ENCODE measurements around the gene MRC1. TPM values are rescaled to one million over a fixed set of nuclear protein-coding genes. Genes with fewer than 3 reads are reported as not detected.
A peak's percentile ranks its signal among the peaks of the same experiment; 100 is the strongest.

The MRC1 gene
- total and polyA plus RNA-seq, 10 of the 15 experiments (the other 5 are each of a cell fraction or from before 2014, with no cell fraction given) = 0.01 to 0.21 (median 0.03) TPM; not detected in 5

DNA sequence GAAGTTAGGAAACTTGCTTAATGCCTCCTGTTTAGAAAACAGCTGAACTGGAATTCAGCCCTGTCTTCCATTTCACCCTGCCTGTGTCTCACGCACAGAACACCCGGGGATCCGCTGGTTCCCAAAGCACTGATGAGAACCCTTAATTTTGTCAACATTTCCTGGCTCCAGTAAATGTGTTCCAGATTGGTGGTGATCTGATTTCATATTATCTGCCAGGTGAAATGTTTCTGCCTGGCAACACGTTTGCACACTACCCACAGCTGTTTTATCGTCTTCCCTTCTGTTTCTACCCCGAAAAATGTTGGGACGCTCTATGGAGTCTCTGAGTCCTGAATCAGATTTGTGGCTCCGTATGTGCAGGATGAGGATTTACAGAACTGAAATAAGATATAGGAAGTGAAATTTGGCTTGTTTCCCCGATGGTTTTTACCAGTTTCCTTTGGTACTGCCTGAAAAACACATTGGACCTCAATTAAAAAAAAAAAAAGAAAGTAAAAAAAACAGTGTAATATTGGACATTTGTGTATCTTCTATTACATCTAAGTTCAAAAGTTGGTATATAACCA lies 29.0 kb downstream of the MRC1 start:
- Histone ChIP-seq H3K9ac (ENCODE audit: control insufficient read depth, insufficient read depth, low read length) (no peak overlapping the region), H3K9me3 (replicated peaks; ENCODE audit: control insufficient read depth, insufficient read depth, low read length) (no peaks in the 10 kb centered on the region), H4K20me1 (ENCODE audit: control insufficient read depth, insufficient read depth) (no peaks in the 10 kb centered on the region), H3K4me2 (ENCODE audit: control insufficient read depth, insufficient read depth) (no peak overlapping the region), H2AFZ (ENCODE audit: control insufficient read depth, low read depth, low read length) (no peak overlapping the region), H3K4me1 (ENCODE audit: control insufficient read depth, insufficient read depth, low read length) (no peaks in the 10 kb centered on the region), H3K27ac (ENCODE audit: control insufficient read depth, insufficient read depth) (no peak overlapping the region), H3K4me3 (no peak overlapping the region), H3K27me3 (replicated peaks in 1 of 2; ENCODE audit: control insufficient read depth in 2 of 2, insufficient read depth in 2 of 2, low read length in 1 of 2) (peaks cover 2 to 4% of the 10 kb centered on the region in 2 experiments; a peak in 1 of 4 replicates), H3K79me2 (ENCODE audit: control insufficient read depth, insufficient read depth, low read length) (no peaks in the 10 kb centered on the region), H3K36me3 (ENCODE audit: control insufficient read depth in 2 of 2, insufficient read depth in 2 of 2, low read length in 1 of 2) (no peaks in the 10 kb centered on the region)
- in situ Hi-C loops (cut with MboI) (no loop called here), intact Hi-C loops (cut with micrococcal nuclease; ENCODE audit: unreplicated experiment) (no loop called here)
- DNase-seq (ENCODE audit: low read depth, low spot score) (no peak), ATAC-seq (peak; percentile 38), FAIRE-seq (peak; percentile 80)
- ChIA-PET SMC1A (ENCODE audit: uncharacterized antibody, unreplicated experiment) (no interaction called here), POLR2A (no interaction called here), RAD21 (ENCODE audit: unreplicated experiment) (no interaction called here), CTCF (interaction anchor here (1.9 kb wide), 1 partner anchor 10 kb away, joined by 6 read pairs; no protein-coding TSS in a partner anchor)
- no TSS peak for BruUV-seq (replicated peaks)
- TF ChIP-seq SPI1 (IDR thresholded peaks at IDR 0.05; ENCODE audit: borderline replicate concordance, insufficient read depth, low read depth, low read length) (peak; percentile 64; the same call in 1 of the 2 replicates), FOXK2 (IDR thresholded peaks at IDR 0.05) (no peak), TCF3 (IDR thresholded peaks at IDR 0.05; ENCODE audit: borderline replicate concordance, insufficient read depth, low read depth, low read length) (no peak)
- 15% methylated on average over 9 of the region's 9 CpGs for WGBS (ENCODE audit: insufficient coverage, insufficient replicate concordance, low lambda C conversion rate, missing lambda C conversion rate)

DNA sequence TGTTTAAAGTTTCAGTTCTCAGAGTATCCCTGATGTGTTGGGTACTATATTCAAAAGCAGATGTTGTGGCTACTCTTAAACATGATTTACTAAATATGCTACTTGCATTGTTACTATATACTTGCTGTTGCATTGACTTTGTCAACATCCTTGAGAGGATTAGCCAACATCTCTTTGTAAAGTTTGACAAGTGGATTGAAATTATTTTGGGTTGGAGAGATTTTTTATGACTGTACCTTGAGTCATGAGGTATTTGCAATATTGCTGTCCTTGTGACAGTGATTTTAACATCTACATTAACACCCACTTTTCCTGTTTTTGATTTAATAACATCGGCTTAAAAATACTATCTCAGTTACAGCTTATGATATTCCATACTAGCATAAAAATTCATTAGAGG lies 31.9 kb downstream of the MRC1 start:
- no peak for ATAC-seq
- Histone ChIP-seq H3K9ac (ENCODE audit: control insufficient read depth, insufficient read depth, low read length) (no peak overlapping the region), H3K36me3 (ENCODE audit: control insufficient read depth in 2 of 2, insufficient read depth in 2 of 2, low read length in 1 of 2) (no peaks in the 10 kb centered on the region), H3K4me3 (no peak overlapping the region), H3K79me2 (ENCODE audit: control insufficient read depth, insufficient read depth, low read length) (no peaks in the 10 kb centered on the region), H4K20me1 (ENCODE audit: control insufficient read depth, insufficient read depth) (no peaks in the 10 kb centered on the region), H3K27me3 (replicated peaks in 1 of 2; ENCODE audit: control insufficient read depth in 2 of 2, insufficient read depth in 2 of 2, low read length in 1 of 2) (peaks cover 0 to under 1% of the 10 kb centered on the region in 2 experiments; a peak in 1 of 4 replicates), H3K9me3 (replicated peaks; ENCODE audit: control insufficient read depth, insufficient read depth, low read length) (no peaks in the 10 kb centered on the region), H3K27ac (ENCODE audit: control insufficient read depth, insufficient read depth) (no peak overlapping the region), H2AFZ (ENCODE audit: control insufficient read depth, low read depth, low read length) (no peak overlapping the region), H3K4me2 (ENCODE audit: control insufficient read depth, insufficient read depth) (no peak overlapping the region), H3K4me1 (ENCODE audit: control insufficient read depth, insufficient read depth, low read length) (no peaks in the 10 kb centered on the region)
- DNase-seq (ENCODE audit: low read depth, low spot score) = no peak
- SMC1A ChIA-PET (ENCODE audit: uncharacterized antibody, unreplicated experiment) = no interaction called here
- in situ Hi-C loops (cut with MboI) = no loop called here
- TF ChIP-seq RAD21 (IDR thresholded peaks at IDR 0.05; ENCODE audit: insufficient read depth, low read depth, low read length) = no peak
- no peak for TF ChIP-seq LARP7 (IDR thresholded peaks at IDR 0.05)
- TF ChIP-seq RAD51 (IDR thresholded peaks at IDR 0.05) = no peak
- TF ChIP-seq ZNF207 (IDR thresholded peaks at IDR 0.05; ENCODE audit: borderline replicate concordance) = no peak
- no peak for TF ChIP-seq NFYB (IDR thresholded peaks at IDR 0.05; ENCODE audit: insufficient read depth, low read depth, low read length)
- no peak for TF ChIP-seq ZSCAN29 (IDR thresholded peaks at IDR 0.05)
- TF ChIP-seq, protein P1, sequence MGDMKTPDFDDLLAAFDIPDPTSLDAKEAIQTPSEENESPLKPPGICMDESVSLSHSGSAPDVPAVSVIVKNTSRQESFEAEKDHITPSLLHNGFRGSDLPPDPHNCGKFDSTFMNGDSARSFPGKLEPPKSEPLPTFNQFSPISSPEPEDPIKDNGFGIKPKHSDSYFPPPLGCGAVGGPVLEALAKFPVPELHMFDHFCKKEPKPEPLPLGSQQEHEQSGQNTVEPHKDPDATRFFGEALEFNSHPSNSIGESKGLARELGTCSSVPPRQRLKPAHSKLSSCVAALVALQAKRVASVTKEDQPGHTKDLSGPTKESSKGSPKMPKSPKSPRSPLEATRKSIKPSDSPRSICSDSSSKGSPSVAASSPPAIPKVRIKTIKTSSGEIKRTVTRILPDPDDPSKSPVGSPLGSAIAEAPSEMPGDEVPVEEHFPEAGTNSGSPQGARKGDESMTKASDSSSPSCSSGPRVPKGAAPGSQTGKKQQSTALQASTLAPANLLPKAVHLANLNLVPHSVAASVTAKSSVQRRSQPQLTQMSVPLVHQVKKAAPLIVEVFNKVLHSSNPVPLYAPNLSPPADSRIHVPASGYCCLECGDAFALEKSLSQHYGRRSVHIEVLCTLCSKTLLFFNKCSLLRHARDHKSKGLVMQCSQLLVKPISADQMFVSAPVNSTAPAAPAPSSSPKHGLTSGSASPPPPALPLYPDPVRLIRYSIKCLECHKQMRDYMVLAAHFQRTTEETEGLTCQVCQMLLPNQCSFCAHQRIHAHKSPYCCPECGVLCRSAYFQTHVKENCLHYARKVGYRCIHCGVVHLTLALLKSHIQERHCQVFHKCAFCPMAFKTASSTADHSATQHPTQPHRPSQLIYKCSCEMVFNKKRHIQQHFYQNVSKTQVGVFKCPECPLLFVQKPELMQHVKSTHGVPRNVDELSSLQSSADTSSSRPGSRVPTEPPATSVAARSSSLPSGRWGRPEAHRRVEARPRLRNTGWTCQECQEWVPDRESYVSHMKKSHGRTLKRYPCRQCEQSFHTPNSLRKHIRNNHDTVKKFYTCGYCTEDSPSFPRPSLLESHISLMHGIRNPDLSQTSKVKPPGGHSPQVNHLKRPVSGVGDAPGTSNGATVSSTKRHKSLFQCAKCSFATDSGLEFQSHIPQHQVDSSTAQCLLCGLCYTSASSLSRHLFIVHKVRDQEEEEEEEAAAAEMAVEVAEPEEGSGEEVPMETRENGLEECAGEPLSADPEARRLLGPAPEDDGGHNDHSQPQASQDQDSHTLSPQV (IDR thresholded peaks at IDR 0.05) = no peak
- RAD21 ChIA-PET (ENCODE audit: unreplicated experiment) = no interaction called here
- 40% methylated on average over 1 of the region's 1 CpG for WGBS (ENCODE audit: insufficient coverage, insufficient replicate concordance, low lambda C conversion rate, missing lambda C conversion rate)
- CTCF ChIA-PET = interaction anchor here (0.5 kb wide), 1 partner anchor 8 kb away, joined by 4 read pairs; no protein-coding TSS in a partner anchor
- POLR2A ChIA-PET = no interaction called here
- intact Hi-C loops (cut with micrococcal nuclease; ENCODE audit: unreplicated experiment) = no loop called here
- FAIRE-seq = no peak
- BruUV-seq (replicated peaks) = no TSS peak

Data from GM12878 (cell line).